ENCODE measurements around the gene SLAIN2.
"Not testable (repeated sequence)": the region's sequence is repeated elsewhere in the genome, so short reads cannot be mapped to it uniquely, and the experiment has no call there.

SLAIN2 gene

DNA sequence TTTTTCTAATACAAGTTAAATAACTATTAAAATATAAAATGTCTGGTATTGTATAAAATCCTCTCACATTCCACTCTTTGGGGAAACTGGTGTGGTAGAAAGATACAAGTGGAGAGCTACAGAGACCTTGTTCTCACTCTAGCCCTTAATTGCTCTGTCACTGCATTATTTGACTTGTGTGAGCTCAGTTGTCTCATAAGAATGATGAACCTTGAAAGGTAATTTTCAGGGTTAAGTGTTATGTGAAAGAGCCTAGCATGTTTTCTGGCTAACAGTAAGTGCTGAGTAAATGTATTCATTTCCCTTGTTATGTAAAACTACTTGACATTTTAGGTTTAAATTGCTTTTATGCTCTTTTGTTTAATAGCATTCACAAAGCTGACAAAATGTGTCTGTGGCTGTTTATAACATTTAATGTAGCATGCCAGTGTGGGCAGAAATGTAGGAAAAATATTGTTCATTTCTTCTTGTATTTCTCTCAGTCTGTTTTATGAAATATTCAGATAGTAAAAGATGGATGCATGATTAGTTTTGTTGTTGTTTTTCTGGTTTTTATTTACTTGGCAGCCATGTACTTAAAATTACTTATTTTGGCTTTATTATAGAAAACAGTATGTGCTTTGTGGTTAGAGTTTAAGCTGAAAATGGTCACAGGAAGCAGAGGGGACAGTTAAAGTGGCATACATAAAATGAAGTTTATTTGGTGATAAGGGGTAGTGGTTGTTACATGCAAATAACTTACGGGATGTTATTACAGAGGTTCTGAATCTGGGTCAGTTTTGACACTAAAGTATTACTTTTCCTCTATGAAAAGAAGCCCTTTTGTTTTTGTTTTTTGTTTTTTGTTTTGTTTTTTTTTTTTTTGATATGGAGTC is 29.2 kb downstream of the SLAIN2 start:
- no peak for DNase-seq (ENCODE audit: low spot score)

- DNase-seq (ENCODE audit: low spot score) = no peak
These were observed 30.9 kb downstream of the SLAIN2 start for GRCh38 chr4:48372272-48372671.

- no peak for DNase-seq (ENCODE audit: low spot score)
These were observed 34.4 kb downstream of the SLAIN2 start for GRCh38 chr4:48375651-48376304.

- no peak for DNase-seq (ENCODE audit: low spot score)
These were observed 38.4 kb downstream of the SLAIN2 start for GRCh38 chr4:48379587-48380180.

GRCh38 chr4:48380583-48381167 is 39.3 kb downstream of the SLAIN2 start:
- DNase-seq (ENCODE audit: low spot score) = no peak

DNA sequence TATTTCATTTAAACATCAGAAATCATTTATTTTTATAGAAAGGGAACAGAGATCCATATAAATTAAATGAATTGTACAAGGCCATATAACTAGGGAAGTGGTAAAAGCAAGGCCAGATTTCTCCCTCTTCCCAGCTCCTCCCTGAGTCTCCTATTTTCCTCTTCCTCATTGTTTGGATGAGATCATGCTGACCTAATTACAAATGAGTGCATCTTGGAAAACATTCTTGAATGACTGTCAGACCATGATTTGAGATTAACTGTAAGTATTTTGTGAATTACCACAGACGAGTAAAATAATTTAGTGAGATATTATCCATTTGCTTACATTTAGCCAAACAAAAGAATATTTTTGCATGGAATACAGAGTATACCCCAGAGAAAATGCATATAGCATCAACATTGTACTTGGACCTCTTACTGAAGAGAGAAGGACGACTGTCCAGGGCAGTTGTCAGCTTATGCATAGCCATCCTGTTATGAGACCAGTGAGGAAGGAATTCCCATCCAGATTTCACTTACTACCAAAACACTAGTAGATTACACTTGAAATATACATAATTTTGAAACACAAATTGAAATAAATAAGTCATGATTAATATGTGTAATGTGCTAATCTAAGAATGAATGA is 47.3 kb downstream of the SLAIN2 start:
- DNase-seq (ENCODE audit: low spot score) = no peak

GRCh38 chr4:48396043-48396442 is 54.7 kb downstream of the SLAIN2 start:
- no peak for DNase-seq (ENCODE audit: low spot score)

GRCh38 chr4:48400416-48400815 is 59.1 kb downstream of the SLAIN2 start:
- no peak for DNase-seq (ENCODE audit: low spot score)

DNA sequence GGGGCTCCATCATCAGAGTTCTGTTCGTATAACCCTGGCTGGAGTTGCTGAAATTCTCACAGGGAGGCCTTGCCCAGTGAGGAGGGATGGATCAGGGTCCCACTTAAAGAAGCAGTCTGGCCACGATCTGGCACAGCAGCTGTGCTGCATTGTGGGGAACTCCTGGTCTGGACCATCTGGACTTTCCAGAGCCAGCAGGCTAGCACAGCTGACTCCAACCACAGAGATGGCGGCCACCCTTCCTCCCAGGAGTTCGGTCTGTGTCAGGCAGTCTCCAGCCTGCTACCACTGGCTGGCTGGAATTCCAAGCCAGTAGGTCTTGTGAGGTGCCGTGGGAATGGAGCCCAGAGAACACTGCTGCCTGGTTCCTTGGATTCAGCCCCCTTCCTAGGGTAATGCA is 62.0 kb downstream of the SLAIN2 start:
- DNase-seq (ENCODE audit: low spot score) = no peak

DNA sequence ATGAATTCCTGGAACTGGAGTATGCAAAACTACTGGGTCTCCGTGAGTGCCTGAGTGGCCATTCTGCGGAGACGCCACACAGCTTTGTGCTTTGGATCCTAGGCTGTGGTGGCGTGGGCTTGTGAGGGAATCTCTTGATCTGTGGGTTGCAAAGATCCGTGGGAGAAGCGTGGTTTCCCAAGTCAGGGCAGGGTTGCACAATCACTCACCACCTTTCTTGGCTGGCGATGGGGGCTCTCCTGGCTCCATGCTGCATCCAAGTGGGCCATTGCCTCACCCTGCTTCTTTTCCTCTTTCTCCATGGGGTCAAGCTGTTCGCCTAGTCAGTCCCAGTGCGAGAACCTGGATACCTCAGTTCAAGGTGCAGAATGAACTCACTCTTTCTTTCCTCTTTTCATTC is 62.5 kb downstream of the SLAIN2 start:
- DNase-seq (ENCODE audit: low spot score) = no peak

DNA sequence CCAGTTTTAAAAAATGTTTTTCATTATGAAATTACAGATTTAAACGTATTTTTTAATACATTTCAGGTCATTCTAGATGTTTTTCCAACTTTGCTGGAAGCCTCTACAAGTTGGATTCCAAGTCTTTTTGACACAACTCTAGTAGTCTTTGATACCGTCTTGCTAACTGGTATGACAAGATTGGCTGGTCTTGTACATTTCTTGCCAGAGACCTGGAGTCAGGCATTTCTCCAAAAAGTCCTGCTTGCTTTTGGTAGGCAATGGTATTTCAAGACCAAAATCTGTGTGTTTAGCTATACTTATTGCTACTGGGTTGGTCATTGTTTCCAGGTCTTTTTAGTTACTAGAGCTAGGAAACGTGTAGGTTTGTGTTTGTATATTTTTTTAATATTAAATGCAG is 64.6 kb downstream of the SLAIN2 start:
- no peak for DNase-seq (ENCODE audit: low spot score)

DNA sequence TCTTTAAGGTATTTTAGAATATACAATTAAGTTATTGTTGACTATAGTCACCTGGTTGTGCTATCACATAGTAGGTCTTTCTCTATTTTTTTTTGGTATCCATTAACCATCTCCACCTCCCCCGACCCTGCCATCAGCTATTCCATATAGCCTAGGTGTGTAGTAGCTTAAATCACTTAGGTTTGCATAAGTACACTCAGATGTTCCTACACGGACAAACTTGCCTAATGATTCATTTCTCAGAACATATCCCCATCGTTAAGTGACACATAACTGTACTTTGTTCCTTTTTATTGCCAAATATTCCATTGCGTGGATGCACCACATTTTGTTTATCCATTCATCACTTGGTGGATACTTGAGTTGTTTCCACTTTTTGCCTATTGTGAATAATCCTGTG is 67.9 kb downstream of the SLAIN2 start:
- DNase-seq (ENCODE audit: low spot score) = no peak

GRCh38 chr4:48410812-48411211 is 69.5 kb downstream of the SLAIN2 start:
- no peak for DNase-seq (ENCODE audit: low spot score)

DNA sequence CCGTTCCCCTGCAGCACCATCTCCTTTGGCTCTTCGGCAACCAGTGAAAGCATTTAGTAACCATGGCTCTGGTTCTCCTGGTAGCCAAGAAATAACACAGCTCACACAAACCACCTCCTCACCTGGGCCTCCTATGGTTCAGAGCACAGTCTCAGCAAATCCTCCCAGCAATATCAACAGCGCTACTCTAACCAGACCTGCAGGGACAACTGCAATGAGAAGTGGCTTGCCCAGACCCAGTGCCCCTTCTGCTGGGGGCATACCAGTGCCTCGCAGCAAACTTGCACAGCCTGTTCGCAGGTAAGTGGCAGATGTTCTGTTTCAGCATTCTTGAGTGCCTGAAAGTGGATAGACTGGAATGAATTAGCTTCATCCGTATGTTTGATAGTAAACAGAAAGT is 78.8 kb downstream of the SLAIN2 start:
- no peak for DNase-seq (ENCODE audit: low spot score)

DNA sequence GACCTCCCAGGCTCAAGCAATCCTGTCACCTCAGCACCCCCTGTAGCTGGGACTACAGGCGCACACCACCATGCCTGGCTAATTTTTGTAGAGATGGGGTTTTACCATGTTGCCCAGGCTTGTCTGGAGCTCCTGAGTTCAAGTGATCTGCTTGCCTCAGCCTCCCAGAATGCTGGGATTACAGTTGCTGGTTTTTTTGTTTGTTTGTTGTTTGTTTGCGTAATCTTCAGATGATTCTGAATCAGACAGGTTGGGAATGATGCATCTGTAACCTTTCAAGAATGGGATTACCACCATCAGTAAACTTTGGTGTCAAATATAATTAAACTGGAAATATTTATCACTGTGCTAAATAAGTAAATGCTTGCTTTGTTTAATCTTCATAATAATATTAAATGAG is 79.8 kb downstream of the SLAIN2 start:
- DNase-seq (ENCODE audit: low spot score) = no peak

DNA sequence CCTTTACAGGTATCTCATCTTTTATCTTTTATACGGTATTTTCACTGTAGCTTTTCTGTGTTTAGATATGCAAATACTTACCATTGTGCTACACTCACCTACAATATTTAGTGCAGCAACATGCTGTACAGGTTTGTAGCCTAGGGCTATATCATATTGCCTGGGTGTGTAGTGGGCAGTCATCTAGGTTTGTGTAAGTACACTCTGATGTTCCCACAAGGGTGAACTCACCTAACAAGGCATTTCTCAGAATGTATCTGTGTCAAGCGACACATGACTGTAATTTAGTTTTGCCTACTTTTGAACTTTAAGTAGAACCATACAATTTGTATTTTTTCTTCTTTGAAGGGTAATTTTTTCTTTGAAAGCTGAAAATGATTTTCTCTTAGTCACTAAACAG is 87.6 kb downstream of the SLAIN2 start:
- DNase-seq (ENCODE audit: low spot score) = no peak

DNA sequence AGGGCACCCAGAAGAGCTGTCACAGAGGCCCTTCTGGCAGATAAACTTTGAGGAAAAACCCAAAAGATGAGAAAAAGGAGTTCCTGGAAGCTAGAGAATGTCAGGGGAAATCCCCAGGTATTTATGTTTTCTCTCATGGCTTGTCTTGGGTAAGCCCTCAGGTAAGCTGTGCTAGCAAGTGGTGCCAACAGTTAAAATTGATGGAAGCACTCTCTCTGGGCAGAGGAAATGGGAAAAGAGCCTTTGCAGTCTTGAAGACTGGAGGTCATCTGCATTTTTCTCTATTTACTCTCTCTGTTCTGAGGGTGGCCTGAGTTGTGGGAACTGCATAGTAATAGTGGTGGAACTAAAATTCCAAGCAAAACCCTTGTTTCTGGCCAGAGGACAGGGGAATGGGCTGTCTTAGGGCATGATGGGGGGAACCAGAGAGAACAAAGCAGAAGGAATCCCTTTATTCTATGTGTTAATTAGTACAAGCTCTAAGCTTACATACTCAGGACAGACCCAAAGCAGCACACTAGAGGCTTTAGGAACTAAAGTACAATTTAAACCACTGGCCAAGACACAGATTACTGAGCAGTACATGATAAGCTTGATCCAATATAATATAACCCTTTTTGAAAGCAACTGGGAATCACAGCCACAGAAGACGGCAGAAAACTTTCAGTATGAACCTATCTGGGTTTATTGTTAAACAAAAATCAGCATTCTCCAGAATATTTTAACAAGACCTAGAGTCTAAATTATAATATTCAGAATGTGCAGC is 88.6 kb downstream of the SLAIN2 start:
- DNase-seq (ENCODE audit: low spot score) = no peak

- no peak for DNase-seq (ENCODE audit: low spot score)
These were observed 90.1 kb downstream of the SLAIN2 start for GRCh38 chr4:48431401-48431800.

GRCh38 chr4:48432017-48432416 is 90.7 kb downstream of the SLAIN2 start:
- no peak for DNase-seq (ENCODE audit: low spot score)

GRCh38 chr4:48436318-48436717 is 95.0 kb downstream of the SLAIN2 start:
- no peak for DNase-seq (ENCODE audit: low spot score)

DNA sequence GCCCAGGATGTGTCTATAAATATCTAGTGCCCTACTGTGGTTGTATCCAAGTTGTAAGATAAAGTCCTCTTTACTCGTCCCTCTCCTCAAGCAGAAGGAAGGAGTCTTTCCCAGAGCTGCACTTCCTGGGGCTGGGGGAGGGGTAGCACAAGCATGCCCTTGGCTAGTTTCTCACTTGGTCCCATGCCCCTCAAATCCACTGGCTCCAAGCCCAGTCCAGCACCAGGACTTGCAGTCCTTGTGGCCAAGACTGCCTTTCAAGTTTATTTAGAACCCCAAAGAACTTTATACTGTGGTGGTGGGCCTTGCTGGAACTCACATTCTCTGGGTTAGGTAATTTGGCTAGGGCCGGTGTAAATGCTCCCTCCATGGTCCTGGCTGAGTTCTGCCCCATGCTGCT is 98.7 kb downstream of the SLAIN2 start:
- no peak for DNase-seq (ENCODE audit: low spot score)

GRCh38 chr4:48440914-48441313 is 99.6 kb downstream of the SLAIN2 start:
- DNase-seq (ENCODE audit: low spot score) = not testable (repeated sequence)

Measured in ecto neural progenitor cell (in vitro differentiated cells).